A673 (cell line): ENCODE measurements around the gene RRM2. TPM values are rescaled to one million over a fixed set of nuclear protein-coding genes. Genes with fewer than 3 reads are reported as not detected.
"Not testable (repeated sequence)": the region's sequence is repeated elsewhere in the genome, so short reads cannot be mapped to it uniquely, and the experiment has no call there.

Experiments
- BruUV-seq: library from RNA; stranded (reverse); fragments of 400-500 nt; replicated peaks from 2 replicates; lab custom pipeline; 2021; lab: Mats Ljungman, UMichigan
- CTCF ChIA-PET: fragments of 300-600 bp; sonication (Branson Sonifier 250); formaldehyde crosslinking; loops from one replicate; lab custom pipeline; 2022; ENCODE audit warnings: antibody characterized with exemption; lab: Charles Lee
- POLR2A ChIA-PET: fragments of 300-600 bp; sonication (Branson Sonifier 250); formaldehyde crosslinking; loops from one replicate; lab custom pipeline; 2022; ENCODE audit warnings: antibody characterized with exemption; ENCODE audit not compliant: low non-redundant PET; lab: Charles Lee
- DNase-seq: peaks from one replicate; pipeline ENCODE4 v3.0.0-alpha.2; 2015; ENCODE audit warnings: low spot score
- H3K27ac ChIP-seq: fragments of 200-600 bp; sonication (generic); 2 replicates; pipeline ENCODE4 v1.5.1; 2016; ENCODE audit warnings: mixed run types, low read depth, mild to moderate bottlenecking, mixed read lengths, antibody characterized with exemption, low read length; ENCODE audit not compliant: poor library complexity, severe bottlenecking
- H3K27me3 ChIP-seq: fragments of 200-600 bp; sonication (generic); replicated peaks from 2 replicates; pipeline ENCODE4 v1.6.1; 2017; ENCODE audit warnings: mixed run types, low read depth, mild to moderate bottlenecking, mixed read lengths, antibody characterized with exemption, low read length; ENCODE audit not compliant: insufficient read depth, poor library complexity
- H3K36me3 ChIP-seq: fragments of 200-600 bp; sonication (generic); 2 replicates; pipeline ENCODE4 v1.6.1; 2016; ENCODE audit warnings: mixed run types, mild to moderate bottlenecking, mixed read lengths, antibody characterized with exemption, low read length; ENCODE audit not compliant: insufficient read depth, poor library complexity, severe bottlenecking
- H3K4me1 ChIP-seq: fragments of 200-600 bp; sonication (generic); 2 replicates; pipeline ENCODE4 v1.6.1; 2017; ENCODE audit warnings: mixed run types, mild to moderate bottlenecking, mixed read lengths, antibody characterized with exemption, low read length; ENCODE audit not compliant: insufficient read depth, poor library complexity, severe bottlenecking
- H3K4me3 ChIP-seq: fragments of 200-600 bp; sonication (generic); 2 replicates; pipeline ENCODE4 v1.5.1; 2016; ENCODE audit warnings: low read depth, mixed run types, mild to moderate bottlenecking, mixed read lengths, low read length; ENCODE audit not compliant: poor library complexity, severe bottlenecking
- H3K9me3 ChIP-seq: fragments of 200-600 bp; sonication (generic); 2 replicates; pipeline ENCODE4 v1.6.1; 2016; ENCODE audit warnings: mixed run types, low read depth, mild to moderate bottlenecking, mixed read lengths, antibody characterized with exemption, low read length; ENCODE audit not compliant: poor library complexity, severe bottlenecking
- CTCF ChIP-seq: fragments of 300-800, 200-600 bp; sonication (generic); conservative IDR thresholded peaks from 2 replicates; pipeline ENCODE4 v1.5.1; 2017; ENCODE audit warnings: low read depth, mild to moderate bottlenecking, antibody characterized with exemption, low read length, moderate library complexity, mixed read lengths
- EZH2 ChIP-seq: fragments of 200-600 bp; sonication (generic); IDR thresholded peaks from 2 replicates; pipeline ENCODE4 v1.6.1; 2017; ENCODE audit warnings: borderline replicate concordance, low read depth, mild to moderate bottlenecking, mixed read lengths, antibody characterized with exemption, low read length; ENCODE audit not compliant: poor library complexity, severe bottlenecking
- intact Hi-C: fragments of 100-400 bp; cut with micrococcal nuclease; formaldehyde crosslinking; loops from one replicate; pipeline ENCODE4 v1.10.0; 2022; ENCODE audit not compliant: unreplicated experiment
- total RNA-seq: library from RNA; stranded (reverse); gene quantifications from 2 replicates; pipeline ENCODE4 v1.2.3, GENCODE V29; 2021

RRM2 gene
- total RNA-seq, 1 experiment from 2014 or later: 486 TPM

GRCh38 chr2:10145519-10146357 is 23.2 kb downstream of the RRM2 start:
- H3K4me3 ChIP-seq: no peak overlapping the region
- POLR2A ChIA-PET: no interaction called here
- no peaks in the 10 kb centered on the region for H3K9me3 ChIP-seq
- H3K4me1 ChIP-seq: no peaks in the 10 kb centered on the region
- H3K27me3 ChIP-seq: no peaks in the 10 kb centered on the region
- no peaks in the 10 kb centered on the region for H3K36me3 ChIP-seq
- intact Hi-C loops: no loop called here
- CTCF ChIA-PET: no interaction called here
- no peak for DNase-seq
- TF ChIP-seq EZH2: no peak
- no peak for TF ChIP-seq CTCF
- H3K27ac ChIP-seq: no peak overlapping the region
- no TSS peak for BruUV-seq

GRCh38 chr2:10146366-10147005 is 23.9 kb downstream of the RRM2 start:
- no TSS peak for BruUV-seq
- ChIA-PET CTCF (no interaction called here), POLR2A (no interaction called here)
- no peaks in the 10 kb centered on the region for H3K27me3 ChIP-seq
- no peaks in the 10 kb centered on the region for H3K4me1 ChIP-seq
- no peaks in the 10 kb centered on the region for H3K36me3 ChIP-seq
- H3K27ac ChIP-seq: no peak overlapping the region
- intact Hi-C loops: no loop called here
- TF ChIP-seq CTCF (no peak), EZH2 (no peak)
- H3K9me3 ChIP-seq: no peaks in the 10 kb centered on the region
- no peak overlapping the region for H3K4me3 ChIP-seq
- no peak for DNase-seq

- H3K4me1 ChIP-seq, H3K4me3 ChIP-seq, intact Hi-C loops, H3K9me3 ChIP-seq, H3K27me3 ChIP-seq, H3K36me3 ChIP-seq, H3K27ac ChIP-seq, POLR2A ChIA-PET, DNase-seq, CTCF ChIA-PET, BruUV-seq: not testable (repeated sequence)
Measured at GRCh38 chr2:10147050-10147660, 24.6 kb downstream of the RRM2 start.
